Retinal pigment epithelial cell (primary cell): ENCODE results near the gene JPT1.

ENCODE experiments used
- DNase-seq: peaks from one replicate; pipeline ENCODE4 v3.0.0-alpha.2; 2010; ENCODE audit warnings: low read depth
- H3K4me3 ChIP-seq: 2 replicates; pipeline ENCODE4 v1.5.1; 2011; ENCODE audit warnings: mild to moderate bottlenecking, low read length, control low read depth, moderate library complexity
- CTCF ChIP-seq: conservative IDR thresholded peaks from 2 replicates; pipeline ENCODE4 v1.5.1; 2011; ENCODE audit warnings: low read depth, low read length, control low read depth, inconsistent platforms

Gene JPT1

GRCh38 chr17:75155191-75155601 lies 884 bp upstream of the JPT1 start:
- DNase-seq, result no peak
- peak overlapping the region; percentile 46 for H3K4me3 ChIP-seq
- no peak for TF ChIP-seq CTCF

GRCh38 chr17:75153780-75154194 lies 525 bp downstream of the JPT1 start:
- TF ChIP-seq CTCF, result no peak

GRCh38 chr17:75152922-75153779 lies 1.2 kb downstream of the JPT1 start:
- no peak for DNase-seq
- TF ChIP-seq CTCF, result no peak
- H3K4me3 ChIP-seq, result peak overlapping the region; percentile 95

More at GRCh38 chr17:75153780-75154194, 525 bp downstream of the JPT1 start:
- peak overlapping the region; percentile 95 for H3K4me3 ChIP-seq
- DNase-seq, result no peak

GRCh38 chr17:75152523-75152921 lies 1.8 kb downstream of the JPT1 start:
- H3K4me3 ChIP-seq, result peak overlapping the region; percentile 95
- DNase-seq, result no peak

GRCh38 chr17:75151930-75152329 lies 2.4 kb downstream of the JPT1 start:
- no peak for TF ChIP-seq CTCF

More at GRCh38 chr17:75152523-75152921, 1.8 kb downstream of the JPT1 start:
- no peak for TF ChIP-seq CTCF

GRCh38 chr17:75147878-75148546 lies 6.3 kb downstream of the JPT1 start:
- no peak for DNase-seq
- H3K4me3 ChIP-seq, result no peak overlapping the region
- TF ChIP-seq CTCF, result no peak

More at GRCh38 chr17:75151930-75152329, 2.4 kb downstream of the JPT1 start:
- peak overlapping the region; percentile 95 for H3K4me3 ChIP-seq
- no peak for DNase-seq
